ENCODE measurements around the gene TMEM232. TPM values are rescaled to one million over a fixed set of nuclear protein-coding genes. Genes with fewer than 3 reads are reported as not detected.
"Not testable (repeated sequence)": the region's sequence is repeated elsewhere in the genome, so short reads cannot be mapped to it uniquely, and the experiment has no call there.

TMEM232 gene
- total RNA-seq, 1 donor from 2014 or later, result not detected

DNA sequence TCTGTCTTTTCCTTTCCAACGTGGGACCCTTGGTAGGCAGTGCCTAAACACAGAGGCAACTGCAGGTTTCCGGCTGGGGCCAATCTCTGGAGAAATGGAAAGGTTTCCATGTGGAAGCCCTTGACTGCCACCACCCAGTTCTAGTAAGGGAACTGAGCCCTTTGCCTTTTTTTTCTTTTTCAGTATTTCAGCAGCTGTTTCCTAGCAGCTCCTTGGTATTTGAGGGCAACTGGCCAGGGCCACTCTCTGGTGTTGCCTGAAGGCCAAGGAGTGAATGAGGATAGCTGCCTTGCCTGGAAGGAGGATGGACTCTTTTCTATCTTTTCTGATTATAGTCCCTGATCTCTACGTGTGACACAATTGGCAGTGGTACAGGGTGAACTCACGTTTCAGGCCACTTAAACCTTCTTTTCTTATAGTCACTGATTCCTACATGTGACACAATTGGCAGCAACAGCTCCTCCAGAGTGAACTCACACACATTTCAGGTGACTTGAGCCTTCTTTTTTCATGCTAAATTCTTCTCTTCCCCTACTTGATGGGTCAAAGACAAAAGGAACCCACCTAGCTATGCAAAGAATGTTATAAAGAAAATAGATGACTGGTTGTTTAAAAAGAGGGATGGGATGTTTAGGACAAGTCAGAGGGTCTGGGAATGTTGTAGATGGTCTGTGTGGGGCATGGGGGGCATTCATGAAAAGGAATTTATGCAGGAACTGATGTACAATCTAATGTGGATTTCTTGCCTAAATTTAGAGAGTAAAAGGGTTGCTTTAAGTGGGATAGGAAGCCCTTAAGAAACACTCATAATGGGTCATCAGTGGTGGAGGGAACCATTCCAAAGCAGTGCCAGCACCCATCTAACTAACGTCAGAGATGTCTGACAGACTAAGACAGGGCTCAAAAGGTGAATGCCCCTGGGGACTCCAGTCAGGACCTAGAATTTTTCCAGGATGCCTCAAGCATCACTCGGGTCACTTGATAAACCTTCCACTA lies 190.1 kb downstream of the TMEM232 start:
- H3K36me3 ChIP-seq, result no peaks in the 10 kb centered on the region
- TF ChIP-seq, protein P1, sequence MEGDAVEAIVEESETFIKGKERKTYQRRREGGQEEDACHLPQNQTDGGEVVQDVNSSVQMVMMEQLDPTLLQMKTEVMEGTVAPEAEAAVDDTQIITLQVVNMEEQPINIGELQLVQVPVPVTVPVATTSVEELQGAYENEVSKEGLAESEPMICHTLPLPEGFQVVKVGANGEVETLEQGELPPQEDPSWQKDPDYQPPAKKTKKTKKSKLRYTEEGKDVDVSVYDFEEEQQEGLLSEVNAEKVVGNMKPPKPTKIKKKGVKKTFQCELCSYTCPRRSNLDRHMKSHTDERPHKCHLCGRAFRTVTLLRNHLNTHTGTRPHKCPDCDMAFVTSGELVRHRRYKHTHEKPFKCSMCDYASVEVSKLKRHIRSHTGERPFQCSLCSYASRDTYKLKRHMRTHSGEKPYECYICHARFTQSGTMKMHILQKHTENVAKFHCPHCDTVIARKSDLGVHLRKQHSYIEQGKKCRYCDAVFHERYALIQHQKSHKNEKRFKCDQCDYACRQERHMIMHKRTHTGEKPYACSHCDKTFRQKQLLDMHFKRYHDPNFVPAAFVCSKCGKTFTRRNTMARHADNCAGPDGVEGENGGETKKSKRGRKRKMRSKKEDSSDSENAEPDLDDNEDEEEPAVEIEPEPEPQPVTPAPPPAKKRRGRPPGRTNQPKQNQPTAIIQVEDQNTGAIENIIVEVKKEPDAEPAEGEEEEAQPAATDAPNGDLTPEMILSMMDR (IDR thresholded peaks at IDR 0.05), result no peak
- no peaks in the 10 kb centered on the region for H3K27me3 ChIP-seq
- intact Hi-C loops (cut with DNase I), result no loop called here
- no peak overlapping the region for H3K27ac ChIP-seq
- H3K4me3 ChIP-seq, result no peak overlapping the region
- H3K9me3 ChIP-seq, result no peaks in the 10 kb centered on the region
- H3K4me1 ChIP-seq, result no peaks in the 10 kb centered on the region
- DNase-seq (ENCODE audit: low spot score in 2 of 2), result no peak

DNA sequence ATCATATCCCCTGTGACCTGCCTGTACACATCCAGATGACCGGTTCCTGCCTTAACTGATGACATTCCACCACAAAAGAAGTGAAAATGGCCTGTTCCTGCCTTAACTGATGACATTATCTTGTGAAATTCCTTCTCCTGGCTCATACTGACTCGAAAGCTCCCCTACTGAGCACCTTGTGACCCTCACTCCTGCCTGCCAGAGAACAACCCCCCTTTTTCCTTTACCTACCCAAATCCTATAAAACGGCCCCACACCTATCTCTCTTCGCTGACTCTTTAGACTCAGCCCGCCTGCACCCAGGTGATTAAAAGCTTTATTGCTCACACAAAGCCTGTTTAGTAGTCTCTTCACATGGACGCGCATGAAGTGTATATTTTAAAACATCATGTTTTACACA lies 191.3 kb downstream of the TMEM232 start:
- H3K9me3 ChIP-seq; H3K4me3 ChIP-seq; H3K27ac ChIP-seq; H3K4me1 ChIP-seq; DNase-seq (ENCODE audit: low spot score in 2 of 2); H3K27me3 ChIP-seq; H3K36me3 ChIP-seq; intact Hi-C loops (cut with DNase I): not testable (repeated sequence)

DNA sequence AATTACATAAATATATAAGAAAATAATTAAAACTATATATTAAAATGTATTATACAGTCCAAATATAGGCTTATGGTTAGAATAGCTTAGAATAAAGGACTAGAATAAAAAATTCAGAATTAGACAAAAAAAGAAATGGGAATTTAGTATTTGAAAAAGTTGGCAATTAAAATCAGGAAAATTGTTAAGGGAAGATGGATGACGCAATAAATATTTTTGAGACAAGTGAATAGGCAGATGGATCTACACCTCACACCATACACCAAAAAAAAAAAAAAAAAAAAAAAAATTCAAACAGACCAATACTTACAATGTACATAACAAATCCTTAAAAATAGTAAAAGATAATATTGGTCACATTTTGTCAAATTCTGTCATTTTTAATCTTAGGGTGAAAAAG lies 200.7 kb downstream of the TMEM232 start:
- no peak overlapping the region for H3K4me3 ChIP-seq
- TF ChIP-seq, protein P1 (IDR thresholded peaks at IDR 0.05), result no peak
- no peaks in the 10 kb centered on the region for H3K4me1 ChIP-seq
- no peaks in the 10 kb centered on the region for H3K36me3 ChIP-seq
- intact Hi-C loops (cut with DNase I), result no loop called here
- no peak overlapping the region for H3K27ac ChIP-seq
- H3K27me3 ChIP-seq, result no peaks in the 10 kb centered on the region
- no peak for DNase-seq (ENCODE audit: low spot score in 2 of 2)
- no peaks in the 10 kb centered on the region for H3K9me3 ChIP-seq

DNA sequence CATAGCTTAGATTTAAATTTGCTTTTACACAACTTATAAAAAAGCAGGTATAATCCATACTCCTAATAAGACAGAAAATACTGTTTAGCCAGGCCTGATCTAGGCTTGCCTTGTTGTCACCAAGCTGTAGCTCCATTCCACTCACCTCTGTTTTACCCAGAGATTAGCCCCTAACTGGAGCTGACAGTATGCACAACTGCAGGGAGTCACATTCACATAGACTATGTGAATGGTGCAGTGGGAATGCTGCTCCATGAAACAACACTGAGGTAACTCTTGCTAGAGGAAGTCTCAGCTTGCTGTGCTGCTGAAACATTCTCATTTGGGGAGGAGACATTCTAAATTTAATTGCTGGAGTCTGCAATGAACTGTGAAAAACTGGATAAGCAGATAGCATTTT lies 209.1 kb downstream of the TMEM232 start:
- no peaks in the 10 kb centered on the region for H3K27me3 ChIP-seq
- TF ChIP-seq, protein P1 (IDR thresholded peaks at IDR 0.05), result no peak
- no peak for DNase-seq (ENCODE audit: low spot score in 2 of 2)
- no peaks in the 10 kb centered on the region for H3K9me3 ChIP-seq
- H3K36me3 ChIP-seq, result no peaks in the 10 kb centered on the region
- no peaks in the 10 kb centered on the region for H3K4me1 ChIP-seq
- no peak overlapping the region for H3K27ac ChIP-seq
- intact Hi-C loops (cut with DNase I), result no loop called here
- H3K4me3 ChIP-seq, result no peak overlapping the region

DNA sequence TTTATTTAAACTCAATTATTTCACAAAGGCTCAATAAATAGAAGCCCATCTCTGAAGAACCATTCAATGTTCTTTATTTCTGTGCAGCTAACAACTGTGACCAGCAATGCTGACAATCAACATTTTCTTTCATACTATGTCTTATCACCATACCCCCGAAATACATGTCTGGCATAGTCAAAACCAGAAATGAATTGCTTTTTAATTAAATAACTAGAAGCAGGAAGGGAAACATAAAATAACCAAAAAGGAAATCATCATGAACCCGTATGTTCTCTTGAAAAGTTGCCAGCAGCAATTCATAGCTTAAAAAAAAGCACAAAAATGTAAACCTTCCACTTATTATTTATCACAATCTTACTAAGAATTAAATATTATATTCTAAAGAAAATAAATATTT lies 212.4 kb downstream of the TMEM232 start:
- Histone ChIP-seq H3K4me3 (no peak overlapping the region), H3K9me3 (no peaks in the 10 kb centered on the region), H3K4me1 (no peaks in the 10 kb centered on the region), H3K36me3 (no peaks in the 10 kb centered on the region), H3K27me3 (no peaks in the 10 kb centered on the region), H3K27ac (no peak overlapping the region)
- no peak for DNase-seq (ENCODE audit: low spot score in 2 of 2)
- TF ChIP-seq, protein P1 (IDR thresholded peaks at IDR 0.05), result no peak
- intact Hi-C loops (cut with DNase I), result no loop called here

DNA sequence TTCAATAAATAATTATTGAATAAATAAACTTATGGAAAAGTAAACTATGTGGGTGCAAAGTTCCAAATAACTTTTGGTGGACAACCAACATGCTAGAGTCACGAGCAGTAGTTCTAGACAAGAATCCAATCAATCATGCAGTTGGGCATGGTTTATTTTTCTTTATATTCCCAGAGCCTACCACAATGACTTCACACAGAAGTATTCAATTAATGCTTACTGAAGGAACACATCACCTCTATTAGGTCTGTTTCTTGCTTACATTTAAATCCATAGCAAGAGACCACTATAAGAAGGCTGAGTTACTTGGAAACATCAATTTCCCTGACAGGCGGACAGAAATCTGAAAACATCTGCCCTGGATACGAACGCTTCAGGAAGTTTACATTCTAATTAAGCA lies 214.2 kb downstream of the TMEM232 start:
- H3K4me1 ChIP-seq, result no peaks in the 10 kb centered on the region
- TF ChIP-seq, protein P1 (IDR thresholded peaks at IDR 0.05), result no peak
- no peaks in the 10 kb centered on the region for H3K9me3 ChIP-seq
- H3K27ac ChIP-seq, result no peak overlapping the region
- no peaks in the 10 kb centered on the region for H3K36me3 ChIP-seq
- no peak overlapping the region for H3K4me3 ChIP-seq
- no peaks in the 10 kb centered on the region for H3K27me3 ChIP-seq
- intact Hi-C loops (cut with DNase I), result no loop called here
- DNase-seq (ENCODE audit: low spot score in 2 of 2), result no peak

Data from ascending aorta (tissue), 2 donors.